AG04449 (cell line): ENCODE results near the gene FLT4.

Experiments
- CTCF ChIA-PET: fragments of 350-600 bp; formaldehyde crosslinking; extraction: SDS; loops from one replicate; lab custom pipeline; 2021; ENCODE audit warnings: antibody characterized with exemption; lab: Yijun Ruan, JAX
- POLR2A ChIA-PET: fragments of 400-600, 350-600 bp; formaldehyde crosslinking; extraction: SDS; loops from one replicate; lab custom pipeline; 2020; ENCODE audit warnings: antibody characterized with exemption, inconsistent platforms; lab: Yijun Ruan, JAX
- DNase-seq: peaks from one replicate; pipeline ENCODE4 v3.0.0-alpha.2; 2010; ENCODE audit warnings: low read depth, low spot score
- H3K4me3 ChIP-seq: 2 replicates; pipeline ENCODE4 v1.5.1; 2011; ENCODE audit warnings: low read depth, mild to moderate bottlenecking, control low read depth, low read length
- TF ChIP-seq, protein P1 (sequence below): IDR thresholded peaks from one replicate; pipeline ENCODE4 v1.5.1; 2011; ENCODE audit warnings: mild to moderate bottlenecking, moderate library complexity, low read length, control low read depth, inconsistent platforms; ENCODE audit not compliant: insufficient read depth; ENCODE audit errors: missing control alignments

FLT4 gene

DNA sequence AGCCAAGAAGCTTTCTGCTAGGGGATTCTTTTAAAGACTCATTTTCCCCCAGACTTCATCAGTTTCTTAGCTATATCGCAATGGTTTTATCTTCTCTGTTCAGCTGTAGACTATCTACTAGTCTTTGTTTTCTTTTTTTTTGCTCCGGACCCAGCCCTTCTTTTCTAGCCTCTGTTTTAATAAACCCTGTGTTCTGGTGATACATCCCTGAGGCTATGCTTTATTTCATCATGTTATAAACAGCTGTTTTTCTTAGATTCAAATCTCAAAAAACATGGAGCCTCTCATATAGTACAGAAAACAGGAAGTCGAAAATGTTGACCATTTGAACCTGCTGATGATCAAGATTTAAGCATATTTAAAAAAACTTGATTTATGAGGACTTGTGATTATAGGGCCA, 95.9 kb downstream of the FLT4 start:
- ChIA-PET POLR2A (no interaction called here), CTCF (interaction anchor here (2.1 kb wide), 1 partner anchor 82 kb away, joined by 4 read pairs; no protein-coding TSS in a partner anchor)

More for the DNA sequence above, 95.9 kb downstream of the FLT4 start:
- TF ChIP-seq, protein P1, sequence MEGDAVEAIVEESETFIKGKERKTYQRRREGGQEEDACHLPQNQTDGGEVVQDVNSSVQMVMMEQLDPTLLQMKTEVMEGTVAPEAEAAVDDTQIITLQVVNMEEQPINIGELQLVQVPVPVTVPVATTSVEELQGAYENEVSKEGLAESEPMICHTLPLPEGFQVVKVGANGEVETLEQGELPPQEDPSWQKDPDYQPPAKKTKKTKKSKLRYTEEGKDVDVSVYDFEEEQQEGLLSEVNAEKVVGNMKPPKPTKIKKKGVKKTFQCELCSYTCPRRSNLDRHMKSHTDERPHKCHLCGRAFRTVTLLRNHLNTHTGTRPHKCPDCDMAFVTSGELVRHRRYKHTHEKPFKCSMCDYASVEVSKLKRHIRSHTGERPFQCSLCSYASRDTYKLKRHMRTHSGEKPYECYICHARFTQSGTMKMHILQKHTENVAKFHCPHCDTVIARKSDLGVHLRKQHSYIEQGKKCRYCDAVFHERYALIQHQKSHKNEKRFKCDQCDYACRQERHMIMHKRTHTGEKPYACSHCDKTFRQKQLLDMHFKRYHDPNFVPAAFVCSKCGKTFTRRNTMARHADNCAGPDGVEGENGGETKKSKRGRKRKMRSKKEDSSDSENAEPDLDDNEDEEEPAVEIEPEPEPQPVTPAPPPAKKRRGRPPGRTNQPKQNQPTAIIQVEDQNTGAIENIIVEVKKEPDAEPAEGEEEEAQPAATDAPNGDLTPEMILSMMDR, result no peak
- no peak for DNase-seq
- no peak overlapping the region for H3K4me3 ChIP-seq
